ENCODE data around the gene SLCO4A1.

DNA sequence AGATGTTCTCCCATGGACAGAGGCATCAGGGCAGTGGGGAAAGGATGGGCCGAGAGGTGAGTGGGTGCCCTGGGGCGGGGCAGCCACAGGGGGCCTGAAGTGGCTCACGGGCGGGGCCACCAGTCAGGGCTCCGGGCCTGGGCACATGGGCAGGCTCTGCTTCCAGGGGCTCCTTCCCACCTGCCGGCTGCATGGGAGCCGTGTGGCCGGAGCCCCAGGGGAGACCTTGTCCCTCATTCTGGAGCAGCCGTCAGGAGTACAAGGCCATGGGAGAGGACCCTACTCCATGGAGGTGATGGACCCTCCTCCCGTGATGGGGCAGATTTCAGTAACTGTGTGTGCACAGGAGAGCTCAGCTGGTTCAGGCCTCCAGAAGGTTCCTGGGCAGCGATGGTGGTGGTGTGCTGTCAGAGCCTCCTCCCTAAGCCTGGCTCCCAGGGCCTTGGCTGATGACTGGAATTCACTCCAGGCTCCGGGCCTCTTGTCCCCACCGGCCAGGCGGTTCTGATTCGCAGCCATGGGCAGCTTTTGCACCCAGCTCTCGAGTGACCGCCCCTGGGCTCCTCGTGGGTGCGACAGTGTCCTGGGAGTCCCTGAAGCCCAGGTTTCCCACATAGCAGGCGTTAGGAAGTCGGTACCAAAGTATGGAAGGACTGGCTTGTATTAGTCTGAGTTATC, 6.2 kb downstream of the SLCO4A1 start:
- TF ChIP-seq, protein P1, sequence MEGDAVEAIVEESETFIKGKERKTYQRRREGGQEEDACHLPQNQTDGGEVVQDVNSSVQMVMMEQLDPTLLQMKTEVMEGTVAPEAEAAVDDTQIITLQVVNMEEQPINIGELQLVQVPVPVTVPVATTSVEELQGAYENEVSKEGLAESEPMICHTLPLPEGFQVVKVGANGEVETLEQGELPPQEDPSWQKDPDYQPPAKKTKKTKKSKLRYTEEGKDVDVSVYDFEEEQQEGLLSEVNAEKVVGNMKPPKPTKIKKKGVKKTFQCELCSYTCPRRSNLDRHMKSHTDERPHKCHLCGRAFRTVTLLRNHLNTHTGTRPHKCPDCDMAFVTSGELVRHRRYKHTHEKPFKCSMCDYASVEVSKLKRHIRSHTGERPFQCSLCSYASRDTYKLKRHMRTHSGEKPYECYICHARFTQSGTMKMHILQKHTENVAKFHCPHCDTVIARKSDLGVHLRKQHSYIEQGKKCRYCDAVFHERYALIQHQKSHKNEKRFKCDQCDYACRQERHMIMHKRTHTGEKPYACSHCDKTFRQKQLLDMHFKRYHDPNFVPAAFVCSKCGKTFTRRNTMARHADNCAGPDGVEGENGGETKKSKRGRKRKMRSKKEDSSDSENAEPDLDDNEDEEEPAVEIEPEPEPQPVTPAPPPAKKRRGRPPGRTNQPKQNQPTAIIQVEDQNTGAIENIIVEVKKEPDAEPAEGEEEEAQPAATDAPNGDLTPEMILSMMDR (IDR thresholded peaks at IDR 0.05), result no peak
- no peak for TF ChIP-seq POLR2A (IDR thresholded peaks at IDR 0.05)

Measured in adrenal gland (tissue), 5 donors.